Measurements from ENCODE around the gene ZFP36L1. TPM values are rescaled to one million over a fixed set of nuclear protein-coding genes. Genes with fewer than 3 reads are reported as not detected.

ZFP36L1 gene
- total and polyA plus RNA-seq, 2 of the 13 experiments (the other 11 are each of a cell fraction or from before 2014, with no cell fraction given), result 7.4 to 10.2 TPM

GRCh38 chr14:68814539-68815297 is 21.9 kb upstream of the ZFP36L1 start (continued):
- TF ChIP-seq ZNF329 (CRISPR knock-in tag; IDR thresholded peaks at IDR 0.05; ENCODE audit: low read depth) (no peak), MAX (IDR thresholded peaks at IDR 0.05) (0 out of 2 replicates have a peak, but pooled peaks have one; percentile 25), KLF13 (CRISPR knock-in tag; IDR thresholded peaks at IDR 0.05) (no peak), PRPF4 (IDR thresholded peaks at IDR 0.05; ENCODE audit: low read depth, low read length, poor library complexity, severe bottlenecking) (no peak), SNAI1 (CRISPR knock-in tag; IDR thresholded peaks at IDR 0.05; ENCODE audit: borderline replicate concordance) (no peak), KDM2A (CRISPR knock-in tag; IDR thresholded peaks at IDR 0.05; ENCODE audit: borderline replicate concordance, low read depth) (0 out of 2 replicates have a peak, but pooled peaks have one; percentile 23), ZNF644 (CRISPR knock-in tag; IDR thresholded peaks at IDR 0.05; ENCODE audit: low read depth) (0 out of 2 replicates have a peak, but pooled peaks have one; percentile 27), FOXO4 (CRISPR knock-in tag; conservative IDR thresholded peaks at IDR 0.05) (no peak), ZNF446 (CRISPR knock-in tag; IDR thresholded peaks at IDR 0.05) (no peak), REST (IDR thresholded peaks at IDR 0.05; ENCODE audit: borderline replicate concordance in 1 of 2, low read depth in 1 of 2, low read length in 2 of 2) (no peak), ZNF350 (CRISPR knock-in tag; IDR thresholded peaks at IDR 0.05; ENCODE audit: borderline replicate concordance, low read depth) (no peak), NR2F6 (IDR thresholded peaks at IDR 0.05) (peak; percentile 33), NR2F6 (CRISPR knock-in tag; IDR thresholded peaks at IDR 0.05) (peak; percentile 67), ZBTB14 (CRISPR knock-in tag; IDR thresholded peaks at IDR 0.05) (no peak), SIX1 (CRISPR knock-in tag; IDR thresholded peaks at IDR 0.05; ENCODE audit: borderline replicate concordance) (no peak), FOXA3 (CRISPR knock-in tag; IDR thresholded peaks at IDR 0.05) (peak; percentile 27; the same call in 1 of the 2 replicates), ZNF567 (CRISPR knock-in tag; IDR thresholded peaks at IDR 0.05; ENCODE audit: borderline replicate concordance) (no peak), RBAK (CRISPR knock-in tag; IDR thresholded peaks at IDR 0.05) (no peak), REPIN1 (CRISPR knock-in tag; IDR thresholded peaks at IDR 0.05; ENCODE audit: borderline replicate concordance, low read depth) (no peak), ZNF740 (CRISPR knock-in tag; IDR thresholded peaks at IDR 0.05) (no peak), SRSF1 (optimal IDR thresholded peaks at IDR 0.05; ENCODE audit: low read depth, low read length) (no peak), KLF11 (CRISPR knock-in tag; IDR thresholded peaks at IDR 0.05) (no peak)

Data from HepG2 (cell line).